ENCODE measurements around the gene DYDC2. TPM values are rescaled to one million over a fixed set of nuclear protein-coding genes. Genes with fewer than 3 reads are reported as not detected.

Gene DYDC2
- total RNA-seq, 1 experiment from 2014 or later: 1.9 TPM

GRCh38 chr10:80350251-80350650 is 6.3 kb upstream of the DYDC2 start (continued):
- TF ChIP-seq ZNF281 (CRISPR knock-in tag; IDR thresholded peaks at IDR 0.05): no peak
- TF ChIP-seq ZNF121 (CRISPR knock-in tag; IDR thresholded peaks at IDR 0.05): no peak
- TF ChIP-seq ZSCAN18 (CRISPR knock-in tag; IDR thresholded peaks at IDR 0.05): no peak
- TF ChIP-seq E2F5 (CRISPR knock-in tag; IDR thresholded peaks at IDR 0.05): no peak
- no peak for TF ChIP-seq TEAD1 (CRISPR knock-in tag; IDR thresholded peaks at IDR 0.05)
- no peak for TF ChIP-seq ATF3 (CRISPR knock-in tag; conservative IDR thresholded peaks at IDR 0.05)
- no peak for TF ChIP-seq ZNF423 (CRISPR knock-in tag; IDR thresholded peaks at IDR 0.05)
- no peak for TF ChIP-seq NFYB (CRISPR knock-in tag; conservative IDR thresholded peaks at IDR 0.05; ENCODE audit: low read depth)
- no peak for TF ChIP-seq TP53 (CRISPR knock-in tag; IDR thresholded peaks at IDR 0.05)

- peaks cover 26% of the 10 kb centered on the region for H3K27me3 Mint-ChIP-seq (ENCODE audit: low read depth)
- H3K27ac Mint-ChIP-seq: no peak overlapping the region
- POLR2A ChIA-PET: no interaction called here
- TF ChIP-seq FOXP4 (CRISPR knock-in tag; IDR thresholded peaks at IDR 0.05) (no peak), GTF2I (CRISPR knock-in tag; conservative IDR thresholded peaks at IDR 0.05) (no peak), E2F1 (CRISPR knock-in tag; IDR thresholded peaks at IDR 0.05) (no peak), ZMAT4 (CRISPR knock-in tag; IDR thresholded peaks at IDR 0.05) (no peak), SMAD4 (CRISPR knock-in tag; IDR thresholded peaks at IDR 0.05) (no peak)
- H3K36me3 Mint-ChIP-seq: no peaks in the 10 kb centered on the region
- DNase-seq (ENCODE audit: low spot score): no peak
- peaks cover 19% of the 10 kb centered on the region for H3K4me1 Mint-ChIP-seq
- CTCF ChIA-PET: interaction anchor here (0.8 to 1.2 kb wide), 2 partner anchors 32 to 90 kb away, joined by 3 to 5 read pairs; no protein-coding TSS in a partner anchor
- H3K9me3 Mint-ChIP-seq: no peaks in the 10 kb centered on the region
- ATAC-seq: no peak
- no peak overlapping the region for H3K4me3 Mint-ChIP-seq
Observed at GRCh38 chr10:80351220-80351619, 5.4 kb upstream of the DYDC2 start.
